Rectal smooth muscle tissue (tissue), 1 donor: ENCODE results near the gene SLC6A1.

Source experiments
- H3K27ac ChIP-seq: one replicate; pipeline ENCODE4 v1.7.0; 2013; ENCODE audit warnings: low read depth, low read length, inconsistent platforms
- H3K27me3 ChIP-seq: one replicate; pipeline ENCODE4 v1.7.0; 2013; ENCODE audit warnings: low read length; ENCODE audit not compliant: control insufficient read depth, insufficient read depth
- H3K36me3 ChIP-seq: one replicate; pipeline ENCODE4 v1.7.0; 2013; ENCODE audit warnings: low read length; ENCODE audit not compliant: control insufficient read depth, insufficient read depth
- H3K4me1 ChIP-seq: one replicate; pipeline ENCODE4 v1.7.0; 2013; ENCODE audit warnings: low read length; ENCODE audit not compliant: control insufficient read depth, insufficient read depth
- H3K4me3 ChIP-seq: one replicate; pipeline ENCODE4 v1.7.0; 2013; ENCODE audit warnings: low read length
- H3K9ac ChIP-seq: one replicate; pipeline ENCODE4 v1.7.0; 2013; ENCODE audit warnings: low read length

The SLC6A1 gene

DNA sequence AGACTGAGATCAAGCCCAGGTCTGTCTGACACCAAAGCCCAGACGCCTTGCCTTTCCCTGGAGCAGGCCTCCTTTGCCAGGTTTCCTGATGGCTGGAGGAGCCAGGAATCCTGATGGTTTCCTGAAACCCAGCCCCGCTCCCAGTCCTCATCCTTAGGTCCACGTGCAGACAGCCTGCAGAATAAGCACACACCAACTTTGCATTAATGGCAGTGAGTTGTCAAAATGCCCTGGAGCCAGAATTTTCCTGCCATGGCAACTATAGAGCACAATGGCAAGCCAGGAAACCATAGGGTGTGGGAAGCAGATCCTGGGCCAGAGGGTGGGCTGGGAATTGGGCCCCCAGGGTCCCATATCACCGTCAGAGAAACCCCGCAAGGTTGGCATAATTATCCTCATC, 94.3 kb downstream of the SLC6A1 start:
- H3K4me1 ChIP-seq: peaks cover 8% of the 10 kb centered on the region
- no peak overlapping the region for H3K27ac ChIP-seq
- no peaks in the 10 kb centered on the region for H3K27me3 ChIP-seq
- no peak overlapping the region for H3K4me3 ChIP-seq
- no peak overlapping the region for H3K9ac ChIP-seq
- no peaks in the 10 kb centered on the region for H3K36me3 ChIP-seq

DNA sequence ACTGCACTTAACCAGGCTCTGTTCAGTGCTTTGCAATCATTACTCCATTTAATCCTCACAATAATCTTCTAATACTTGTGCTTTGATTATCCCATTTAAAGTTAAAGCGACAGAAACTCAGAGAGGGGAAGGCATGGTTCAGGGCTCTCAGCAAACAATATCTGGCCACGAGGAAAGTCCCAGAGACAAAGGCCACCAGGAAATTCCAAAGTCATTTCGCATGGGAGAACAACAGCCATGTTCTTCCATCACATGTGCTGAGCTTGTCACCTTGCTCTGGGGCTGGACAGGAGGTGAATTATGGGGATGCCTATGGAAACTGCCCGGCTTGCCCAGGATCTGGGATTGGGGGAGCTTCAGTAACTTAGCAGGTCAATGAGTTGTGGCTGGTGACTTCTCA, 95.5 kb downstream of the SLC6A1 start:
- Histone ChIP-seq H3K27me3 (no peaks in the 10 kb centered on the region), H3K4me3 (no peak overlapping the region), H3K4me1 (peaks cover 8% of the 10 kb centered on the region), H3K9ac (no peak overlapping the region), H3K27ac (no peak overlapping the region), H3K36me3 (no peaks in the 10 kb centered on the region)

DNA sequence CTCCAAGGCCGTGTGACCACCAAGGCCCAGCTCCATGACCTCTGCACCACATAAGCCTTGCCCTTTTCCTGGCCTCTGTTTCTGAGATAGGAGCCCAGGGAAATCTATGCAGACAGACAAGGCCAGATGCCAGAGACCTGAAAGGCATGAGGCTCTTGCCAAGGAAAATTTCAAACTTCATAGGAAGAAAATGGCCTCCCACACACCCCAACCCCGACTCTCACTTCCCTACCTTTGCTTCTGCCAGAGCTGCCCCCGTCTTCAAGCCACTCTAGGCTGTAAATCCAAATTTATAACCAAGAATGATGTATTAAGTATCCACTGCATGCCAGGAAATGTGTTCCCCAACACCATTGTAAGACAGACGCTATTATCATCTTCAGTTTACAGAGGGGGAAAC, 96.3 kb downstream of the SLC6A1 start:
- Histone ChIP-seq H3K4me3 (no peak overlapping the region), H3K36me3 (no peaks in the 10 kb centered on the region), H3K4me1 (peaks cover 8% of the 10 kb centered on the region), H3K27me3 (no peaks in the 10 kb centered on the region), H3K27ac (no peak overlapping the region), H3K9ac (no peak overlapping the region)
